ENCODE results near the gene KLK4. TPM values are rescaled to one million over a fixed set of nuclear protein-coding genes. Genes with fewer than 3 reads are reported as not detected.

Gene KLK4
- total and polyA plus RNA-seq, 9 of the 15 experiments (the other 6 are each of a cell fraction or from before 2014, with no cell fraction given): not detected

DNA sequence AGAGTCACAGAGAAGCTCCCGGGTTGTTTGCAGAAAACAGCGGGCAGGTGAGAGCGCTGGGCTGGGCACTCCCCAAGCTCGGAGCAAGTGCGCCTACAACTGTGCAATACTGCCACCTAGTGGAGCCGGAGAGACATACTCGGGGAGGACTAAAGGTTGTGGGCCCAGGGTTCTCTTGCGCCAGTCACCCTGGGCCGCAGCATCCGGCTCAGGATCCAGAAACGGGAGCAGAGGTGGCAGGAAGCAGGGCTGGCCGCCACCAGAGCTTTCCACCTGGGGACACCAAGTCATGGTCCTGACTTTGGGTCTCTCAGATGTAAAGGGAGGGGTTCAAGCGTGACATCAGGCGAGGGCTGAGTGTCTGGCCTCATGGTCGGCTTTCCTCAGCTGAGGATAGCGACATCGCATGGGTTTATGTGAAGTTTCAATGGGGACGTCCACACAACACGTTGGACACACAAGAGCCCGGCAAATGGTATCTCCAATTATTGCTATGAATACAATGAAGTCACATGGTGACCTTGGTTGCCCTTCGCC is 11.2 kb upstream of the KLK4 start (continued):
- TF ChIP-seq, protein P1, sequence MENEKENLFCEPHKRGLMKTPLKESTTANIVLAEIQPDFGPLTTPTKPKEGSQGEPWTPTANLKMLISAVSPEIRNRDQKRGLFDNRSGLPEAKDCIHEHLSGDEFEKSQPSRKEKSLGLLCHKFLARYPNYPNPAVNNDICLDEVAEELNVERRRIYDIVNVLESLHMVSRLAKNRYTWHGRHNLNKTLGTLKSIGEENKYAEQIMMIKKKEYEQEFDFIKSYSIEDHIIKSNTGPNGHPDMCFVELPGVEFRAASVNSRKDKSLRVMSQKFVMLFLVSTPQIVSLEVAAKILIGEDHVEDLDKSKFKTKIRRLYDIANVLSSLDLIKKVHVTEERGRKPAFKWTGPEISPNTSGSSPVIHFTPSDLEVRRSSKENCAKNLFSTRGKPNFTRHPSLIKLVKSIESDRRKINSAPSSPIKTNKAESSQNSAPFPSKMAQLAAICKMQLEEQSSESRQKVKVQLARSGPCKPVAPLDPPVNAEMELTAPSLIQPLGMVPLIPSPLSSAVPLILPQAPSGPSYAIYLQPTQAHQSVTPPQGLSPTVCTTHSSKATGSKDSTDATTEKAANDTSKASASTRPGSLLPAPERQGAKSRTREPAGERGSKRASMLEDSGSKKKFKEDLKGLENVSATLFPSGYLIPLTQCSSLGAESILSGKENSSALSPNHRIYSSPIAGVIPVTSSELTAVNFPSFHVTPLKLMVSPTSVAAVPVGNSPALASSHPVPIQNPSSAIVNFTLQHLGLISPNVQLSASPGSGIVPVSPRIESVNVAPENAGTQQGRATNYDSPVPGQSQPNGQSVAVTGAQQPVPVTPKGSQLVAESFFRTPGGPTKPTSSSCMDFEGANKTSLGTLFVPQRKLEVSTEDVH (IDR thresholded peaks at IDR 0.05; ENCODE audit: low read depth, partially characterized antibody): no peak
- TF ChIP-seq NR2C1 (IDR thresholded peaks at IDR 0.05) (no peak), NR2C1 (tag; IDR thresholded peaks at IDR 0.05) (no peak), CHD4 (IDR thresholded peaks at IDR 0.05; ENCODE audit: insufficient read depth, insufficient replicate concordance, low read depth, low read length, poor library complexity, severe bottlenecking) (no peak), ZNF586 (CRISPR knock-in tag; conservative IDR thresholded peaks at IDR 0.05) (no peak), ZNF717 (CRISPR knock-in tag; IDR thresholded peaks at IDR 0.05) (no peak), NFYB (IDR thresholded peaks at IDR 0.05; ENCODE audit: extremely low read depth, insufficient read length) (no peak), ZBTB17 (CRISPR knock-in tag; IDR thresholded peaks at IDR 0.05) (no peak), SRSF1 (IDR thresholded peaks at IDR 0.05; ENCODE audit: low read depth, low read length) (no peak), PHF8 (IDR thresholded peaks at IDR 0.05; ENCODE audit: borderline replicate concordance, low read length) (no peak), ELF4 (CRISPR knock-in tag; IDR thresholded peaks at IDR 0.05) (no peak), CBX3 (IDR thresholded peaks at IDR 0.05; ENCODE audit: borderline replicate concordance in 1 of 2, low read length in 2 of 2) (no peak), KLF13 (tag; IDR thresholded peaks at IDR 0.05; ENCODE audit: borderline replicate concordance, low read depth) (no peak), ZNF184 (CRISPR knock-in tag; IDR thresholded peaks at IDR 0.05) (no peak)
- TF ChIP-seq, protein P2, sequence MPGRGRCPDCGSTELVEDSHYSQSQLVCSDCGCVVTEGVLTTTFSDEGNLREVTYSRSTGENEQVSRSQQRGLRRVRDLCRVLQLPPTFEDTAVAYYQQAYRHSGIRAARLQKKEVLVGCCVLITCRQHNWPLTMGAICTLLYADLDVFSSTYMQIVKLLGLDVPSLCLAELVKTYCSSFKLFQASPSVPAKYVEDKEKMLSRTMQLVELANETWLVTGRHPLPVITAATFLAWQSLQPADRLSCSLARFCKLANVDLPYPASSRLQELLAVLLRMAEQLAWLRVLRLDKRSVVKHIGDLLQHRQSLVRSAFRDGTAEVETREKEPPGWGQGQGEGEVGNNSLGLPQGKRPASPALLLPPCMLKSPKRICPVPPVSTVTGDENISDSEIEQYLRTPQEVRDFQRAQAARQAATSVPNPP (IDR thresholded peaks at IDR 0.05; ENCODE audit: borderline replicate concordance, insufficient read depth, insufficient read length): no peak
- TF ChIP-seq, protein P3, sequence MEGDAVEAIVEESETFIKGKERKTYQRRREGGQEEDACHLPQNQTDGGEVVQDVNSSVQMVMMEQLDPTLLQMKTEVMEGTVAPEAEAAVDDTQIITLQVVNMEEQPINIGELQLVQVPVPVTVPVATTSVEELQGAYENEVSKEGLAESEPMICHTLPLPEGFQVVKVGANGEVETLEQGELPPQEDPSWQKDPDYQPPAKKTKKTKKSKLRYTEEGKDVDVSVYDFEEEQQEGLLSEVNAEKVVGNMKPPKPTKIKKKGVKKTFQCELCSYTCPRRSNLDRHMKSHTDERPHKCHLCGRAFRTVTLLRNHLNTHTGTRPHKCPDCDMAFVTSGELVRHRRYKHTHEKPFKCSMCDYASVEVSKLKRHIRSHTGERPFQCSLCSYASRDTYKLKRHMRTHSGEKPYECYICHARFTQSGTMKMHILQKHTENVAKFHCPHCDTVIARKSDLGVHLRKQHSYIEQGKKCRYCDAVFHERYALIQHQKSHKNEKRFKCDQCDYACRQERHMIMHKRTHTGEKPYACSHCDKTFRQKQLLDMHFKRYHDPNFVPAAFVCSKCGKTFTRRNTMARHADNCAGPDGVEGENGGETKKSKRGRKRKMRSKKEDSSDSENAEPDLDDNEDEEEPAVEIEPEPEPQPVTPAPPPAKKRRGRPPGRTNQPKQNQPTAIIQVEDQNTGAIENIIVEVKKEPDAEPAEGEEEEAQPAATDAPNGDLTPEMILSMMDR (IDR thresholded peaks at IDR 0.05 in 2 of 3, conservative IDR thresholded peaks at IDR 0.05 in 1 of 3; ENCODE audit: insufficient read depth in 2 of 3, low read depth in 1 of 3, low read length in 3 of 3): peak; percentile 88 to 92 (median 91)
- TF ChIP-seq, protein P4, sequence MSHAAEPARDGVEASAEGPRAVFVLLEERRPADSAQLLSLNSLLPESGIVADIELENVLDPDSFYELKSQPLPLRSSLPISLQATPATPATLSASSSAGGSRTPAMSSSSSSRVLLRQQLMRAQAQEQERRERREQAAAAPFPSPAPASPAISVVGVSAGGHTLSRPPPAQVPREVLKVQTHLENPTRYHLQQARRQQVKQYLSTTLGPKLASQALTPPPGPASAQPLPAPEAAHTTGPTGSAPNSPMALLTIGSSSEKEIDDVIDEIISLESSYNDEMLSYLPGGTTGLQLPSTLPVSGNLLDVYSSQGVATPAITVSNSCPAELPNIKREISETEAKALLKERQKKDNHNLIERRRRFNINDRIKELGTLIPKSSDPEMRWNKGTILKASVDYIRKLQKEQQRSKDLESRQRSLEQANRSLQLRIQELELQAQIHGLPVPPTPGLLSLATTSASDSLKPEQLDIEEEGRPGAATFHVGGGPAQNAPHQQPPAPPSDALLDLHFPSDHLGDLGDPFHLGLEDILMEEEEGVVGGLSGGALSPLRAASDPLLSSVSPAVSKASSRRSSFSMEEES (CRISPR knock-in tag; IDR thresholded peaks at IDR 0.05): no peak
- TF ChIP-seq, protein P5, sequence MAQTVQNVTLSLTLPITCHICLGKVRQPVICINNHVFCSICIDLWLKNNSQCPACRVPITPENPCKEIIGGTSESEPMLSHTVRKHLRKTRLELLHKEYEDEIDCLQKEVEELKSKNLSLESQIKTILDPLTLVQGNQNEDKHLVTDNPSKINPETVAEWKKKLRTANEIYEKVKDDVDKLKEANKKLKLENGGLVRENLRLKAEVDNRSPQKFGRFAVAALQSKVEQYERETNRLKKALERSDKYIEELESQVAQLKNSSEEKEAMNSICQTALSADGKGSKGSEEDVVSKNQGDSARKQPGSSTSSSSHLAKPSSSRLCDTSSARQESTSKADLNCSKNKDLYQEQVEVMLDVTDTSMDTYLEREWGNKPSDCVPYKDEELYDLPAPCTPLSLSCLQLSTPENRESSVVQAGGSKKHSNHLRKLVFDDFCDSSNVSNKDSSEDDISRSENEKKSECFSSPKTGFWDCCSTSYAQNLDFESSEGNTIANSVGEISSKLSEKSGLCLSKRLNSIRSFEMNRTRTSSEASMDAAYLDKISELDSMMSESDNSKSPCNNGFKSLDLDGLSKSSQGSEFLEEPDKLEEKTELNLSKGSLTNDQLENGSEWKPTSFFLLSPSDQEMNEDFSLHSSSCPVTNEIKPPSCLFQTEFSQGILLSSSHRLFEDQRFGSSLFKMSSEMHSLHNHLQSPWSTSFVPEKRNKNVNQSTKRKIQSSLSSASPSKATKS (CRISPR knock-in tag; IDR thresholded peaks at IDR 0.05): no peak

Data from K562 (cell line).